Breast epithelium (tissue), 4 donors: ENCODE results near the gene DDC. TPM values are rescaled to one million over a fixed set of nuclear protein-coding genes. Genes with fewer than 3 reads are reported as not detected.
"Not testable (repeated sequence)": the region's sequence is repeated elsewhere in the genome, so short reads cannot be mapped to it uniquely, and the experiment has no call there.

Experiments used
- DNase-seq, 2 donors: peaks; one replicate each; pipeline ENCODE4 v3.0.0-alpha.2; 2019; ENCODE audit warnings: low spot score in 2 of 2
- H3K27ac ChIP-seq, 2 donors: fragments of 200-600 bp; sonication (generic) in 1 of 2; one replicate each; pipeline ENCODE4 v1.5.1; 2016 to 2019; ENCODE audit warnings: mild to moderate bottlenecking in 1 of 2
- H3K27me3 ChIP-seq, 2 donors: fragments of 200-600 bp; sonication (generic) in 1 of 2; one replicate each; pipeline versions ENCODE4 v1.5.1 to v1.6.0; 2017 to 2019; ENCODE audit warnings: control low read depth in 1 of 2, mild to moderate bottlenecking in 1 of 2
- H3K36me3 ChIP-seq: fragments of 200-600 bp; one replicate; pipeline ENCODE4 v1.5.1; 2019
- H3K4me1 ChIP-seq, 2 donors: fragments of 200-600 bp; sonication (generic); one replicate each; pipeline ENCODE4 v1.5.1; 2016 to 2019; ENCODE audit warnings: control low read depth in 1 of 2
- H3K4me3 ChIP-seq, 3 donors: fragments of 200-600 bp; sonication (generic); 1 replicate in 2 of 3; 2 replicates in 1 of 3; pipeline ENCODE4 v1.5.1; 2016 to 2019; ENCODE audit warnings: mild to moderate bottlenecking in 3 of 3, moderate library complexity in 2 of 3
- H3K9me3 ChIP-seq, 2 donors: fragments of 200-600 bp; sonication (generic) in 1 of 2; one replicate each; pipeline ENCODE4 v1.5.1; 2016 to 2019; ENCODE audit warnings: control low read depth in 1 of 2
- POLR2A ChIP-seq: fragments of 450-650 bp; IDR thresholded peaks from one replicate; pipeline ENCODE4 v1.6.1; 2016; ENCODE audit warnings: antibody characterized with exemption, mild to moderate bottlenecking, moderate library complexity
- POLR2AphosphoS5 ChIP-seq, 3 donors: sonication (generic); formaldehyde crosslinking; IDR thresholded peaks; one replicate each; pipeline ENCODE4 v1.6.1; 2017; ENCODE audit warnings: antibody characterized with exemption in 3 of 3
- intact Hi-C: fragments of 100-400 bp; cut with DNase I; formaldehyde crosslinking; loops from one replicate; pipeline ENCODE4 v1.15.1; 2023; ENCODE audit warnings: low total_unique reads
- total RNA-seq, 3 donors: library from RNA; depleted of rRNA; stranded (reverse); fragments of >200 nt; gene quantifications; one replicate each; pipeline ENCODE4 v1.1.0, GENCODE V29; 2016
- TF ChIP-seq, protein P1 (sequence below), 3 donors: fragments of 450-650 bp; IDR thresholded peaks; one replicate each; pipeline ENCODE4 v1.5.1; 2016 to 2017; ENCODE audit warnings: antibody characterized with exemption in 3 of 3, mild to moderate bottlenecking in 3 of 3, moderate library complexity in 3 of 3

The DDC gene
- total RNA-seq, 3 donors from 2014 or later, result 0.29 to 0.33 TPM; not detected in 1

- no peak overlapping the region for H3K4me3 ChIP-seq
- TF ChIP-seq POLR2A (no peak), POLR2AphosphoS5 (IDR thresholded peaks at IDR 0.05) (no peak)
- TF ChIP-seq, protein P1, sequence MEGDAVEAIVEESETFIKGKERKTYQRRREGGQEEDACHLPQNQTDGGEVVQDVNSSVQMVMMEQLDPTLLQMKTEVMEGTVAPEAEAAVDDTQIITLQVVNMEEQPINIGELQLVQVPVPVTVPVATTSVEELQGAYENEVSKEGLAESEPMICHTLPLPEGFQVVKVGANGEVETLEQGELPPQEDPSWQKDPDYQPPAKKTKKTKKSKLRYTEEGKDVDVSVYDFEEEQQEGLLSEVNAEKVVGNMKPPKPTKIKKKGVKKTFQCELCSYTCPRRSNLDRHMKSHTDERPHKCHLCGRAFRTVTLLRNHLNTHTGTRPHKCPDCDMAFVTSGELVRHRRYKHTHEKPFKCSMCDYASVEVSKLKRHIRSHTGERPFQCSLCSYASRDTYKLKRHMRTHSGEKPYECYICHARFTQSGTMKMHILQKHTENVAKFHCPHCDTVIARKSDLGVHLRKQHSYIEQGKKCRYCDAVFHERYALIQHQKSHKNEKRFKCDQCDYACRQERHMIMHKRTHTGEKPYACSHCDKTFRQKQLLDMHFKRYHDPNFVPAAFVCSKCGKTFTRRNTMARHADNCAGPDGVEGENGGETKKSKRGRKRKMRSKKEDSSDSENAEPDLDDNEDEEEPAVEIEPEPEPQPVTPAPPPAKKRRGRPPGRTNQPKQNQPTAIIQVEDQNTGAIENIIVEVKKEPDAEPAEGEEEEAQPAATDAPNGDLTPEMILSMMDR (IDR thresholded peaks at IDR 0.05), result no peak
- peaks cover 0 to 5% of the 10 kb centered on the region in 2 donors for H3K9me3 ChIP-seq
- no peaks in the 10 kb centered on the region for H3K27me3 ChIP-seq
- H3K4me1 ChIP-seq, result no peaks in the 10 kb centered on the region
- intact Hi-C loops, result no loop called here
- DNase-seq, result no peak
- no peak overlapping the region for H3K27ac ChIP-seq
- no peaks in the 10 kb centered on the region for H3K36me3 ChIP-seq
These were observed 14.9 kb upstream of the DDC start for GRCh38 chr7:50580057-50580456.

- DNase-seq, H3K27ac ChIP-seq, H3K9me3 ChIP-seq, H3K4me3 ChIP-seq, H3K36me3 ChIP-seq, intact Hi-C loops, H3K4me1 ChIP-seq, H3K27me3 ChIP-seq: not testable (repeated sequence)
These were observed 12.9 kb upstream of the DDC start for GRCh38 chr7:50578105-50578504.

DNA sequence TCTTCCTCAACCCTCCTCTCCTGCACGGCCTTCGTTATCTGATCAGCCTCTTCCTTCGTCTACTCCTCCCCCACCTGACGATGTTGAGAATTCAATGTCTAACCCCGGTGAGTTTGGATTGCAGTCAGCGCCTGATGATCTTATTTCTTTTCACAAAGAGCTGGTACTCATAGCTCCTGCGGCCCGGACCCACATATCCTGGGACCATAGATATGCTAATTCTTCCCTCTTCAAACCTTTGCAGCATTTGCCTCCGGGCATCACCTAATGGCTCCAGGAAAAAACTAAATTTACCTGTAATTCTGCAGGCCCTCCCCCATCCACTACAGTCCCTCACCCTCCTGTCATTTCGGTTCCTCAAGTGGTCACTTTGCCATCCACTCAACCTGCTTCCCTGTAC lies 12.4 kb upstream of the DDC start:
- H3K4me1 ChIP-seq, result no peaks in the 10 kb centered on the region
- H3K36me3 ChIP-seq, result no peaks in the 10 kb centered on the region
- H3K4me3 ChIP-seq, result no peak overlapping the region
- H3K27me3 ChIP-seq, result no peaks in the 10 kb centered on the region
- no peak overlapping the region for H3K27ac ChIP-seq
- no peak for TF ChIP-seq POLR2A
- no peak for TF ChIP-seq POLR2AphosphoS5 (IDR thresholded peaks at IDR 0.05)
- TF ChIP-seq, protein P1 (IDR thresholded peaks at IDR 0.05), result no peak
- DNase-seq, result no peak
- no peaks in the 10 kb centered on the region for H3K9me3 ChIP-seq
- intact Hi-C loops, result no loop called here

- H3K4me3 ChIP-seq, DNase-seq, H3K36me3 ChIP-seq, H3K4me1 ChIP-seq, H3K9me3 ChIP-seq, intact Hi-C loops, H3K27me3 ChIP-seq, H3K27ac ChIP-seq: not testable (repeated sequence)
These were observed 11.2 kb upstream of the DDC start for GRCh38 chr7:50576388-50576787.

DNA sequence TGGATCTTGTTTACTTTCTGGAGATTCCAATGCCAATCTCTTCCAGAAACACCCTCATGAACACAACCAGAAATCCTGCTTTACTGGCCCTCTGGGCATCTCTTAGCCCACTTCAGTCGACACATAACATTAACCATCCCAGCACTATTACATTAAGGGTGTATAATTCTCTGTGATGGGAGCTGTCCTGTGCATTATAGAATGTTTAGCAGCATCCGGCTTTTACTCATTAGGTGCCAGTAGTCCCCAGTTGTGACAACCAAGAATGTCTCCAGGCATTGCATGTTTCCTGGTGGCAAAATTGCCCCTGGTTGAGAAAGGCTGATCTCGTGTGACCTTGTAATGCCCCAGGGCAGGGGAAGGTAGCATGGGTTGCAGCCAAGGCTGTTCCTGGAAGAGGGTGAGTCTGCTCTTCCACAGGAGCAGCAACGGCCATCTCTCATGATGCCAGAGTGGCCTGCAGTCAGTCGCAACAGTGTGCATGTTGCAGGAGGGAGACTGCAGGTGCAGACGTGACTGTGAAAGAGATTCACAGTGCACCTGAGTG lies 2.6 kb upstream of the DDC start:
- peaks cover 0 to 5% of the 10 kb centered on the region in 2 donors for H3K9me3 ChIP-seq
- intact Hi-C loops, result loop anchor here (10.0 kb wide), 1 partner anchor 363 kb away; no protein-coding TSS in a partner anchor

DNA sequence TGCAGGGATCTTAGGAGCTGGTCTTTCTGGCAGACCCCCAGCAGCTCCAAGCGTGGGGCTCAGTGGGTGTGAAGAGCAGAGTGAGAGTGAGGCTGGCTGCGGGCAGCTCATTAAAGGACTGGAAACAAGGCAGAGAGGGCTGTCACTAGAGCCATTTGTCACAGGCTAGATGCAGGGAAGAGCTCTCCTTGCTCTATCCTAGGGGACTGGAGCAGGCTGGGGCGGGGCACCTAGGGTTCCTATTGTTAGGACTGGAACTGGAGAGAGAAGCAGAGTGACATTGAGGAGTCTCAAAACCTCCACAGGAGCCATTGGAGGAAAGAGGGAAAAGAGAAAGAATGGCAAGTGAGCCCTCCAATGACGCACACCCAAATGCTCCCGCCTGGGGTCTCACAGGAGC lies 772 bp upstream of the DDC start:
- H3K36me3 ChIP-seq, result no peaks in the 10 kb centered on the region
- no peaks in the 10 kb centered on the region for H3K4me1 ChIP-seq

More for the DNA sequence above, 2.6 kb upstream of the DDC start:
- Histone ChIP-seq H3K27ac (no peak overlapping the region), H3K27me3 (peaks cover 0 to 6% of the 10 kb centered on the region in 2 donors), H3K36me3 (no peaks in the 10 kb centered on the region), H3K4me1 (no peaks in the 10 kb centered on the region), H3K4me3 (no peak overlapping the region)
- no peak for TF ChIP-seq POLR2A
- TF ChIP-seq POLR2AphosphoS5 (IDR thresholded peaks at IDR 0.05), result no peak
- DNase-seq, result no peak

More for the DNA sequence above, 772 bp upstream of the DDC start:
- peaks cover 0 to 6% of the 10 kb centered on the region in 2 donors for H3K27me3 ChIP-seq
- intact Hi-C loops, result loop anchor here (10.0 kb wide), 1 partner anchor 361 kb away; no protein-coding TSS in a partner anchor
- H3K9me3 ChIP-seq, result peaks cover 0 to 5% of the 10 kb centered on the region in 2 donors
- DNase-seq, result no peak
- TF ChIP-seq POLR2A (no peak), POLR2AphosphoS5 (IDR thresholded peaks at IDR 0.05) (no peak)
- TF ChIP-seq, protein P1 (IDR thresholded peaks at IDR 0.05), result no peak
- H3K27ac ChIP-seq, result no peak overlapping the region
- no peak overlapping the region for H3K4me3 ChIP-seq
